ENCODE measurements around the gene ZNF740. TPM values are rescaled to one million over a fixed set of nuclear protein-coding genes. Genes with fewer than 3 reads are reported as not detected.

Gene ZNF740
- total RNA-seq, 3 donors from 2014 or later, result 17.9 to 22.0 (median 19.3) TPM

DNA sequence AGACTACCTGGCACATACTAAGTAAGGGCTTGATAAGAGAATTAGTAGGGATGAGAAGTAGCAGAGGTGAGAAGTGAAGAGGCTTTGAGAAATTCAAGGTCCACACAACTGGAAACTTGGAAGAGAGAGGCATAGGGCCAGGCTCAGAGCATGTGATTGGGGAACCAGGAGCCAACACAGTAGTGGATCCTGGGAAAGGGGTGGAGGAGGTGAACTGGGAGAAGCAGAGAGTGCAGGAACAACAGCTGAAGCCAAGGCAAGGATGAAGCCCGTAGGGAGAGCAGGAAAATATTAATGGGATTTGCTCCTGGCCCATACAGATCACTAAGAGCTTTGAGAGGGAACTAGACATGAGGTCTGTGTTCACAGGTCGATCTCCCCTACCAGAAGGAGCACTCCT, 27.9 kb downstream of the ZNF740 start:
- intact Hi-C loops (cut with DNase I; ENCODE audit: low total_unique reads), result no loop called here
- no peaks in the 10 kb centered on the region for H3K9me3 ChIP-seq
- peak overlapping the region in 1 of 2 donors; percentile 4 for H3K27ac ChIP-seq
- no peaks in the 10 kb centered on the region for H3K4me1 ChIP-seq
- H3K36me3 ChIP-seq, result peaks cover 12% of the 10 kb centered on the region
- TF ChIP-seq, protein P1, sequence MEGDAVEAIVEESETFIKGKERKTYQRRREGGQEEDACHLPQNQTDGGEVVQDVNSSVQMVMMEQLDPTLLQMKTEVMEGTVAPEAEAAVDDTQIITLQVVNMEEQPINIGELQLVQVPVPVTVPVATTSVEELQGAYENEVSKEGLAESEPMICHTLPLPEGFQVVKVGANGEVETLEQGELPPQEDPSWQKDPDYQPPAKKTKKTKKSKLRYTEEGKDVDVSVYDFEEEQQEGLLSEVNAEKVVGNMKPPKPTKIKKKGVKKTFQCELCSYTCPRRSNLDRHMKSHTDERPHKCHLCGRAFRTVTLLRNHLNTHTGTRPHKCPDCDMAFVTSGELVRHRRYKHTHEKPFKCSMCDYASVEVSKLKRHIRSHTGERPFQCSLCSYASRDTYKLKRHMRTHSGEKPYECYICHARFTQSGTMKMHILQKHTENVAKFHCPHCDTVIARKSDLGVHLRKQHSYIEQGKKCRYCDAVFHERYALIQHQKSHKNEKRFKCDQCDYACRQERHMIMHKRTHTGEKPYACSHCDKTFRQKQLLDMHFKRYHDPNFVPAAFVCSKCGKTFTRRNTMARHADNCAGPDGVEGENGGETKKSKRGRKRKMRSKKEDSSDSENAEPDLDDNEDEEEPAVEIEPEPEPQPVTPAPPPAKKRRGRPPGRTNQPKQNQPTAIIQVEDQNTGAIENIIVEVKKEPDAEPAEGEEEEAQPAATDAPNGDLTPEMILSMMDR (IDR thresholded peaks at IDR 0.05), result no peak
- TF ChIP-seq POLR2AphosphoS5 (IDR thresholded peaks at IDR 0.05) (no peak), POLR2A (IDR thresholded peaks at IDR 0.05) (no peak)
- no peak overlapping the region for H3K4me3 ChIP-seq
- H3K27me3 ChIP-seq, result no peaks in the 10 kb centered on the region
- no peak for DNase-seq (ENCODE audit: low spot score in 2 of 2)

DNA sequence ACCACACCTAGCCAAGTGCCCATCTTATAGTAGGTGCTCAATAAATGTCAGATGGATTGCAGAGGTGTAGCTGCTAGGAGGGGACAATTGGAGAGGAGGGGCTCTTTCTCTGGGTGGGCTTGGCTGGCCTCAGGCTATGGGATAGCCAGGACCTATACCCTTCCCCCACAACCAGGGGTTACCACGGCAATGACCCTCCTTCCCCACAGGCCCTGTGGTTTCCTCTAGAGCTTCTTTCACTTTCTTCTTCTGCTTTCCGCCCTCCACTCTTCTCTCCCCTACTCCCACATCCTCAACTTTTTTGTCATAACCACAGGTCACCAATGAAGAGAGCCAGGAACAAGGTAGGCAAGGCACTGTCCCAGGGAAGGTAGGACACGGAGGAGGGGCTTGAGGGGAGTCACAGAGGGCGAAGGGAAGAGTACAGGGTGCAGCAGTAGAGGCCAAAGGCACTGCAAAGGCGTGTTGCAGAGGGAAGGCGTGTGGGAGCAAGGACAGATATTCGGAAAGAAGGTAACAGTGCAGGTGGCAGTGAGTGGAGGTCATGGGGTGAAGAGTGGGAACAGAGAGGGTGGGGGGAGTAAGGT, 28.4 kb downstream of the ZNF740 start:
- Histone ChIP-seq H3K4me1 (peaks cover 0 to 5% of the 10 kb centered on the region in 2 donors), H3K9me3 (no peaks in the 10 kb centered on the region), H3K27me3 (no peaks in the 10 kb centered on the region), H3K27ac (peak overlapping the region; percentile 4 to 43), H3K4me3 (no peak overlapping the region), H3K36me3 (peaks cover 12% of the 10 kb centered on the region)
- no peak for DNase-seq (ENCODE audit: low spot score in 2 of 2)
- TF ChIP-seq POLR2A (IDR thresholded peaks at IDR 0.05) (no peak), POLR2AphosphoS5 (IDR thresholded peaks at IDR 0.05) (no peak)
- TF ChIP-seq, protein P1 (IDR thresholded peaks at IDR 0.05), result no peak
- intact Hi-C loops (cut with DNase I; ENCODE audit: low total_unique reads), result no loop called here

DNA sequence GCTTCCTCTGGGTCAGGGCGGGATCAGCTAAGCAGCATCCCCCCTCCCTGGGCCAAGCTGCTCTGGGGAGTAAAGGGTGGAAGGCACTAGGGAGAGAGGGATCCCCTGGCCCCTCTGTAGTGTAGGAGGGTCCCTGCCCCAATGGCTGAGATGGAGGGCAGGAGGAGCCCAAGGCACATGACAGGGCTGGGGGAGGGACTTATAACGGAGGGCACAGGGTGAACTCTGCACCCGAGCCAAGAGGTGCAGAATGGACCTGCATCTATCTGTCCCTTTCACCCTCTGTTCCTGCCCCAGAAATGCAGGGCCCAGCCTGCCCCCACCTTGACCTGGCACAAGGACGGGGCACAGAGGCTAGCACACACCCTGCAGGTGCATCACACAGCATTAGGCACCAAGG, 30.3 kb downstream of the ZNF740 start:
- DNase-seq (ENCODE audit: low spot score in 2 of 2), result no peak
- Histone ChIP-seq H3K36me3 (peaks cover 12% of the 10 kb centered on the region), H3K9me3 (no peaks in the 10 kb centered on the region), H3K27me3 (no peaks in the 10 kb centered on the region), H3K4me1 (peaks cover 0 to 5% of the 10 kb centered on the region in 2 donors), H3K4me3 (no peak overlapping the region), H3K27ac (no peak overlapping the region)
- TF ChIP-seq POLR2A (IDR thresholded peaks at IDR 0.05) (no peak), POLR2AphosphoS5 (IDR thresholded peaks at IDR 0.05) (no peak)
- TF ChIP-seq, protein P1 (IDR thresholded peaks at IDR 0.05), result no peak
- intact Hi-C loops (cut with DNase I; ENCODE audit: low total_unique reads), result loop anchor here (5.0 kb wide), 1 partner anchor 54 kb away; no protein-coding TSS in a partner anchor

DNA sequence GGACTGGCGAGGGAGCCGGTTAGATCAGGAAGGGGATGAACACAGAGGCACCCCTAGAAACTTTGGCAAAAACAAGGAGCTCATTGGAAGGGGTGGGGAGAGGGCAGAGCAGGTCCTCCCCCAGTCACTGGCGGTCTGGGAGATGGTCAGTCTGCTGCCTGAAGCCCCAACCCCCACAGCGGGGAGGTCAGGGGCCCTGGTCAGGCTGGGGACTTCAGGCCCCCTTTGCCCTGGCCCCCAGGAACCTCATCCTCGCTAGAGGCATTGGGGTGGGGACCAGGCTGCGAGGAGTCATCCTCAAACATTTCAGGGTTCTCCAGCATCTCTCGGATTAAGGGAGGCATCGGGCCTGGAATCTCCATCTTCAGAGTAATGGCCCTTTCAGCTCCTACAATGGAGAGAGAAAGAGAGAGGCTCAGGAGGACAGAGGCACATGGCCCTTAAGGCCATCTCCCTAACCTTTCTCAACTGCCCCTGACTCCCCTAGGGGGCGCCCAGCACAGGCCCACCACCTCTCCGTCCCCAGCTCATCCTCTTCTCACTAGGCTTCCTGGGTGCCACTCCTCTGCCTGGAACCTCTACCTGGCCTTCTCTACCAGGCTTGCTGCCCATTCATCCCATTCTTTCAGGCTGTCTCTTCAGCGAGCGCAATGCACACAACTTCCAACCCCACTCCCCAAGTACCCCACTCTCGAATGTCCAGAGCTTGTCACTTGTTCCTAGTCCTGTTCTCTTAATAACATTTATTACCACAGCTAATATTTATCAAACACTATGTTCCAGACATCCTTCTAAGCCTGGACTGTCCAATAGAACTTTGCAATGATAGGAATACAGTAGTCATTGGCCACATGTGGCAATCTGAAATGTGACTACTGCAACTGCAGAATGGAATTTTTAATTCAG, 31.2 kb downstream of the ZNF740 start:
- intact Hi-C loops (cut with DNase I; ENCODE audit: low total_unique reads), result loop anchor here (2.0 to 5.0 kb wide), 2 partner anchors 54 to 77 kb away; no protein-coding TSS in a partner anchor
- Histone ChIP-seq H3K4me1 (peaks cover under 1 to 11% of the 10 kb centered on the region in 2 donors), H3K36me3 (peaks cover 12% of the 10 kb centered on the region), H3K9me3 (no peaks in the 10 kb centered on the region), H3K4me3 (no peak overlapping the region), H3K27ac (no peak overlapping the region), H3K27me3 (no peaks in the 10 kb centered on the region)
- no peak for DNase-seq (ENCODE audit: low spot score in 2 of 2)
- TF ChIP-seq, protein P1 (IDR thresholded peaks at IDR 0.05), result no peak
- TF ChIP-seq POLR2A (IDR thresholded peaks at IDR 0.05) (no peak), POLR2AphosphoS5 (IDR thresholded peaks at IDR 0.05) (no peak)

DNA sequence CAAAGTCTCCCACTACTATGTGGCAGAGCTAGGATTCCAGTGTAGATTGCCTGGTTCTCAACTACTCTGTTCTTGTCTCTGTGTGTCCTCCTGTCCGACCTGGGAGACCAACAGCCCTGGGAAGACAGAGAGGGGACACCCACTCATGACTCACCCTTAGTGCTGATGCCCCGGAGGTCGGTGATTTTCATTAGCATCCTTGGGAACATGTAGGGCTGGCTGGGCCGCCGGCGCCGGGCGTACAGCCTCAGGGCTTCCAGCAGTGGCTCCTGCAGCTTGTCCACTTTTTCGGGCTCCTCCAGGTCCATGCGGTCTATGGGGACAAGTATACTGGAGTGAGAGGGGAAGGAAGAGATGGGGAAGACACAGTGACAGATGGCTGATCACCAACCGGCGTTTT, 32.4 kb downstream of the ZNF740 start:
- no peaks in the 10 kb centered on the region for H3K27me3 ChIP-seq
- H3K4me1 ChIP-seq, result peaks cover 12 to 23% of the 10 kb centered on the region in 2 donors
- H3K27ac ChIP-seq, result peak overlapping the region; percentile 29 to 52
- no peak for TF ChIP-seq POLR2A (IDR thresholded peaks at IDR 0.05)
- TF ChIP-seq, protein P1 (IDR thresholded peaks at IDR 0.05), result no peak
- TF ChIP-seq POLR2AphosphoS5 (IDR thresholded peaks at IDR 0.05), result no peak
- DNase-seq (ENCODE audit: low spot score in 2 of 2), result no peak
- intact Hi-C loops (cut with DNase I; ENCODE audit: low total_unique reads), result loop anchor here (2.0 to 5.0 kb wide), 2 partner anchors 56 to 76 kb away; no protein-coding TSS in a partner anchor
- H3K9me3 ChIP-seq, result no peaks in the 10 kb centered on the region
- no peak overlapping the region for H3K4me3 ChIP-seq
- H3K36me3 ChIP-seq, result peaks cover 12% of the 10 kb centered on the region
